Measurements from ENCODE around the gene PSMA3. TPM values are rescaled to one million over a fixed set of nuclear protein-coding genes. Genes with fewer than 3 reads are reported as not detected.

PSMA3 gene
- total RNA-seq, 3 donors from 2014 or later (not counting 1 experiment from before 2014, with no cell fraction given), result 107 to 120 (median 115) TPM

- H3K4me3 ChIP-seq (ENCODE audit: low read length), result no peak overlapping the region
- Mint-ChIP-seq H3K4me3 (no peak overlapping the region), H3K36me3 (no peaks in the 10 kb centered on the region), H3K4me1 (peaks cover 49% of the 10 kb centered on the region in 2 donors), H3K27ac (peak overlapping the region; percentile 84 to 90), H3K9me3 (no peaks in the 10 kb centered on the region), H3K27me3 (ENCODE audit: low read depth in 2 of 2) (no peaks in the 10 kb centered on the region)
- no peaks in the 10 kb centered on the region for H3K27me3 ChIP-seq (ENCODE audit: control insufficient read depth, insufficient read depth, low read length)
- intact Hi-C loops (cut with micrococcal nuclease), result no loop called here
- peaks cover 55% of the 10 kb centered on the region for H3K36me3 ChIP-seq (ENCODE audit: control insufficient read depth, insufficient read depth, low read length)
- no peaks in the 10 kb centered on the region for H3K9me3 ChIP-seq (ENCODE audit: control insufficient read depth, insufficient read depth, low read length)
- ATAC-seq, result no peak
- TF ChIP-seq CTCF (IDR thresholded peaks at IDR 0.05), result no peak
- peaks cover 7% of the 10 kb centered on the region for H3K4me1 ChIP-seq (ENCODE audit: control insufficient read depth, insufficient read depth, low read length)
- H3K27ac ChIP-seq (ENCODE audit: low read length), result no peak overlapping the region
- no peak for DNase-seq
- no CpG with 5 or more reads among the region's 1 CpG for WGBS (ENCODE audit: insufficient coverage)
Observed at GRCh38 chr14:58276208-58276607, 31.6 kb downstream of the PSMA3 start.

DNA sequence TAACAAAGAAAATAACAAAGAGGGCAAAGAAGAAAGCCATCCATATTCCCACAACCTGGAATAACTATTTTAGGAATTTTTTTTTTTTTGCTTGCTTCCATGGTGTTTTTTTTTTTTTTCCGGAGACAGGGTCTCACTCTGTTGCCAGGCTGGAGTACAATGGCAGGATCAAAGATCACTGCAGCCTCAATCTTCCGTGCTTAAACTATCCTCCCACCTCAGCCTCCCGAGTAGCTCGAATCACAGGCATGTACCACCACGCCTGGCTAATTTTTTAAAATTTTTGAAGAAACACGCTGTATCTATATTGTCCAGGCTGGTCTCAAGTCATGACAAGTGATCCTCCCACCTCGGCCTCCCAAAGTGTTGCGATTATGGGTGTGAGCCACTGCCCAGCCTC lies 33.5 kb downstream of the PSMA3 start:
- intact Hi-C loops (cut with micrococcal nuclease), result no loop called here
- Histone ChIP-seq H3K27me3 (ENCODE audit: control insufficient read depth, insufficient read depth, low read length) (no peaks in the 10 kb centered on the region), H3K4me1 (ENCODE audit: control insufficient read depth, insufficient read depth, low read length) (peaks cover 13% of the 10 kb centered on the region), H3K4me3 (ENCODE audit: low read length) (no peak overlapping the region), H3K36me3 (ENCODE audit: control insufficient read depth, insufficient read depth, low read length) (peaks cover 42% of the 10 kb centered on the region), H3K9me3 (ENCODE audit: control insufficient read depth, insufficient read depth, low read length) (no peaks in the 10 kb centered on the region), H3K27ac (ENCODE audit: low read length) (no peak overlapping the region)
- ATAC-seq, result no peak
- Mint-ChIP-seq H3K27ac (peak overlapping the region in 1 of 2 donors; percentile 84), H3K36me3 (peaks cover under 1% of the 10 kb centered on the region), H3K4me1 (peaks cover 66 to 67% of the 10 kb centered on the region in 2 donors), H3K27me3 (ENCODE audit: low read depth in 2 of 2) (no peaks in the 10 kb centered on the region), H3K4me3 (no peak overlapping the region), H3K9me3 (no peaks in the 10 kb centered on the region)
- no peak for TF ChIP-seq CTCF (IDR thresholded peaks at IDR 0.05)
- 100% methylated on average over 8 of the region's 8 CpGs for WGBS (ENCODE audit: insufficient coverage)
- no peak for DNase-seq

- Mint-ChIP-seq H3K36me3 (peaks cover 16% of the 10 kb centered on the region), H3K4me3 (peak overlapping the region; percentile 32), H3K27me3 (ENCODE audit: low read depth in 2 of 2) (no peaks in the 10 kb centered on the region), H3K4me1 (peaks cover 62 to 66% of the 10 kb centered on the region in 2 donors), H3K9me3 (no peaks in the 10 kb centered on the region), H3K27ac (peak overlapping the region; percentile 75 to 95)
- 20% methylated on average over 4 of the region's 4 CpGs for WGBS (ENCODE audit: insufficient coverage)
- Histone ChIP-seq H3K27me3 (ENCODE audit: control insufficient read depth, insufficient read depth, low read length) (no peaks in the 10 kb centered on the region), H3K9me3 (ENCODE audit: control insufficient read depth, insufficient read depth, low read length) (no peaks in the 10 kb centered on the region), H3K4me1 (ENCODE audit: control insufficient read depth, insufficient read depth, low read length) (peaks cover 7% of the 10 kb centered on the region), H3K4me3 (ENCODE audit: low read length) (no peak overlapping the region), H3K27ac (ENCODE audit: low read length) (peak overlapping the region; percentile 72), H3K36me3 (ENCODE audit: control insufficient read depth, insufficient read depth, low read length) (peaks cover 60% of the 10 kb centered on the region)
- peak; percentile 60 to 75 (median 67) for ATAC-seq
- TF ChIP-seq CTCF (IDR thresholded peaks at IDR 0.05), result no peak
- DNase-seq, result peak in 1 of 2 donors; percentile 61
- intact Hi-C loops (cut with micrococcal nuclease), result no loop called here
Observed at GRCh38 chr14:58280954-58281787, 36.5 kb downstream of the PSMA3 start.
